Glutamatergic neuron (in vitro differentiated cells): Measurements from ENCODE around the gene FBXO9. TPM values are rescaled to one million over a fixed set of nuclear protein-coding genes. Genes with fewer than 3 reads are reported as not detected.

ENCODE experiments used
- DNase-seq: peaks from one replicate; pipeline ENCODE4 v3.0.0; 2022
- H3K27ac Mint-ChIP-seq: one replicate; pipeline ENCODE4 v1.8.0; 2020; ENCODE audit warnings: mild to moderate bottlenecking, mixed read lengths, inconsistent platforms; ENCODE audit not compliant: unreplicated experiment
- H3K27me3 Mint-ChIP-seq: one replicate; pipeline ENCODE4 v1.8.0; 2020; ENCODE audit warnings: mild to moderate bottlenecking, moderate library complexity, mixed read lengths, inconsistent platforms; ENCODE audit not compliant: unreplicated experiment
- H3K36me3 Mint-ChIP-seq: one replicate; pipeline ENCODE4 v1.8.0; 2020; ENCODE audit warnings: mild to moderate bottlenecking, mixed read lengths, inconsistent platforms; ENCODE audit not compliant: unreplicated experiment
- H3K4me1 Mint-ChIP-seq: one replicate; pipeline ENCODE4 v1.8.0; 2020; ENCODE audit warnings: mild to moderate bottlenecking, low read depth, mixed read lengths, inconsistent platforms; ENCODE audit not compliant: unreplicated experiment
- H3K4me3 Mint-ChIP-seq: one replicate; pipeline ENCODE4 v1.8.0; 2020; ENCODE audit warnings: mild to moderate bottlenecking, mixed read lengths, inconsistent platforms; ENCODE audit not compliant: unreplicated experiment
- H3K9me3 Mint-ChIP-seq: one replicate; pipeline ENCODE4 v1.8.0; 2020; ENCODE audit warnings: mild to moderate bottlenecking, moderate library complexity, mixed read lengths, inconsistent platforms; ENCODE audit not compliant: unreplicated experiment
- total RNA-seq: library from RNA; stranded (reverse); fragmentation: NEBNext Ultra II Directional; extraction: Animal tissue kit (Norgen Biotek cat#: 25700); gene quantifications from one replicate; pipeline ENCODE4 v1.2.1, GENCODE V29; 2021; ENCODE audit not compliant: unreplicated experiment
- TF ChIP-seq, protein P1 (sequence below): fragments of 200-600 bp; sonication (generic); IDR thresholded peaks from one replicate; pipeline ENCODE4 v1.5.0; 2021; ENCODE audit not compliant: partially characterized antibody, unreplicated experiment

FBXO9 gene
- total RNA-seq, 1 donor from 2014 or later, result 49.1 TPM

DNA sequence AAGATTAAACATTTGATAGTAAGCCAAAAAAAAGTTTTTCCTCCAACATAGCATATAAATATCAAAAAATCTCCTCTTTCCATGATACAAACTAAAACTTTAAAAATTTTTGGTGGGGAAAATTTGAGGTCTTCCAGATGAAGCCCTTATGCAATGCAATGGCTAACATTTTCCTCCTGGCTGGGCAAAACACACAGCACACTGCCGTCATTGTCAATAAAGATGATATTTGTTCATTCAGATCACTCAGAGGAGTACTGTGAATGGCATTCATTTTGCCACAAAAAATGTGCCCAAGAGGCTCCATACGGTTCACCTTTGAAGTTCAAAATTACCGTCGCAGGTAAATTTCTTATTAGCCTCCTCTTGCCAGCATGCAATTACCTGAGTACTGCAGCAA lies 33.9 kb upstream of the FBXO9 start:
- H3K27me3 Mint-ChIP-seq, result no peaks in the 10 kb centered on the region
- peaks cover 29% of the 10 kb centered on the region for H3K4me1 Mint-ChIP-seq

DNA sequence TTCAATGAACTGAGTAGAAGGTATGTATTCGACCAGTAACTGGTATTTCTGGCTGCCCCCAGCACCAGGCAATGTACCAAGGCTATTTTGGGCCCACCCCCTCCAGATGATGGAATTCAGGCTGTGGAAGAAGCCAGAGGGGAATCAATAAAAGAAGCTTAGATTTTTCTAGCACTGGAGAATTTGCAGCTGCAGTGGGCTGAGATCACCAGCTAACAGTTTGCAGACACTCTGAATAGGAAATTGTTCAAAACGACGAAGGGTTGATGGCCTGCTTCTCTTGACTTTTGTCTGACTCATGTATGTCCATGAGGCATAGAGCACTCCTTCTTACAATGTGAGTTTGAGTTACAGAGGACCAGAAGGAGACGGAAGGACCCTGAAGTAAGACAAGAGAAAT lies 32.4 kb upstream of the FBXO9 start:
- no peak for DNase-seq
- TF ChIP-seq, protein P1, sequence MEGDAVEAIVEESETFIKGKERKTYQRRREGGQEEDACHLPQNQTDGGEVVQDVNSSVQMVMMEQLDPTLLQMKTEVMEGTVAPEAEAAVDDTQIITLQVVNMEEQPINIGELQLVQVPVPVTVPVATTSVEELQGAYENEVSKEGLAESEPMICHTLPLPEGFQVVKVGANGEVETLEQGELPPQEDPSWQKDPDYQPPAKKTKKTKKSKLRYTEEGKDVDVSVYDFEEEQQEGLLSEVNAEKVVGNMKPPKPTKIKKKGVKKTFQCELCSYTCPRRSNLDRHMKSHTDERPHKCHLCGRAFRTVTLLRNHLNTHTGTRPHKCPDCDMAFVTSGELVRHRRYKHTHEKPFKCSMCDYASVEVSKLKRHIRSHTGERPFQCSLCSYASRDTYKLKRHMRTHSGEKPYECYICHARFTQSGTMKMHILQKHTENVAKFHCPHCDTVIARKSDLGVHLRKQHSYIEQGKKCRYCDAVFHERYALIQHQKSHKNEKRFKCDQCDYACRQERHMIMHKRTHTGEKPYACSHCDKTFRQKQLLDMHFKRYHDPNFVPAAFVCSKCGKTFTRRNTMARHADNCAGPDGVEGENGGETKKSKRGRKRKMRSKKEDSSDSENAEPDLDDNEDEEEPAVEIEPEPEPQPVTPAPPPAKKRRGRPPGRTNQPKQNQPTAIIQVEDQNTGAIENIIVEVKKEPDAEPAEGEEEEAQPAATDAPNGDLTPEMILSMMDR, result no peak
- H3K4me1 Mint-ChIP-seq, result peaks cover 27% of the 10 kb centered on the region
- no peak overlapping the region for H3K4me3 Mint-ChIP-seq
- H3K27ac Mint-ChIP-seq, result no peak overlapping the region
- peaks cover 1% of the 10 kb centered on the region for H3K9me3 Mint-ChIP-seq
- H3K27me3 Mint-ChIP-seq, result no peaks in the 10 kb centered on the region
- H3K36me3 Mint-ChIP-seq, result no peaks in the 10 kb centered on the region

More for the DNA sequence above, 33.9 kb upstream of the FBXO9 start:
- H3K27ac Mint-ChIP-seq, result no peak overlapping the region
- no peak for DNase-seq
- TF ChIP-seq, protein P1, result no peak
- peaks cover 1% of the 10 kb centered on the region for H3K9me3 Mint-ChIP-seq
- H3K4me3 Mint-ChIP-seq, result no peak overlapping the region
- H3K36me3 Mint-ChIP-seq, result no peaks in the 10 kb centered on the region

DNA sequence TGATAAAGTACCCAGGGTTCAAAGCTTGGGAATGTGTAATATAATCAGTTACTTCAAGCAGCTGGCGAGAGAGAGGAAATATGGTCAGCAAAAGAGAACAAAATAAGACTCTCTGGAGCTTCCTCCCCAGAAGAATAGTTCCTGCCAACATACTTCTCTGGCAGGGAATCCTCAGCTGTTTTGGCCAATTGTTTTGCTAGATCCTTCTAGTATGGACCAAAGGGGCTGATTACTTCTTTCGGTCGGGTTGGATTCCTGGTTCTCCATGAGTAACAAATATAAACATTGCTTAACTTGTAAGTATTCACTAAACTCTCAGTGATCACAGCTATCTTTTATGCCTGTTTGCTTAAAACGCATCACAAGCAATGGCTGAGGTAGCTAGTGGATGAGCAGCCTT lies 31.4 kb upstream of the FBXO9 start:
- H3K4me3 Mint-ChIP-seq, result no peak overlapping the region
- no peak overlapping the region for H3K27ac Mint-ChIP-seq
- peaks cover 1% of the 10 kb centered on the region for H3K9me3 Mint-ChIP-seq
- no peaks in the 10 kb centered on the region for H3K27me3 Mint-ChIP-seq
- TF ChIP-seq, protein P1, result no peak
- peaks cover 30% of the 10 kb centered on the region for H3K4me1 Mint-ChIP-seq
- DNase-seq, result no peak
- no peaks in the 10 kb centered on the region for H3K36me3 Mint-ChIP-seq

DNA sequence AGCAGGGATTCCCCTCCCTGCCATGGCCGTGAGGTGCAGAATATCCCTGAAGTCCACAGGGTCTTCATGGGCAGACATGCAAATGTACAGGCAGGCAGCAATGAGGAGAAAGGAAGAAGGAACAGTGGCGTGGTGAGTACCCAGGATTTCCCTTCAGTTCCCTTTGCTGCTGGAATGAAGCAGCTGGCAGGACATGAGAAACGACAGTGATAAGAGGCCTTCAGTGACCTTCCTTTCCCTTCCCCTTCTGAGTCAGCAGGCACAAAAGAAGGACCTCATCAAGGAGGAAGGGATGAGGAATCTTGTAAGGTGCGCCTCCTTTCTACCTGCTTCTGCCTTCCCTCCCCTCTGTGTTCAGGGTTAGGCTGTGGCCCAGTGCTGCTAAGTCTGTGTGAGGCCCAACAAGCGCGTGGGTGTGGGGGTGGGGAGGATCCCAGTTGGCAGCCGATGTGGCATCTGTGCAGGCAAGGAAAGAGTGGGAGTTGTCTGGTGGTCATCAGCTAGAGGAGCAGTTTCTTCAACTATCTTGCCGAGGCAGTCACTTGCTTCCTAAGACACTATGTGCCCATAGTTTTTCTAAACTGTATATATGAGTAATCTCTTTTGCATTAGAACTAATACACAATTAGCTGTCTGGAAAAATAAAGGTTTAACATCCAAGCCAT lies 29.5 kb upstream of the FBXO9 start:
- no peak for DNase-seq
- Mint-ChIP-seq H3K9me3 (no peaks in the 10 kb centered on the region), H3K27ac (no peak overlapping the region), H3K36me3 (peaks cover 7% of the 10 kb centered on the region), H3K27me3 (no peaks in the 10 kb centered on the region), H3K4me1 (peaks cover 12% of the 10 kb centered on the region), H3K4me3 (no peak overlapping the region)
- TF ChIP-seq, protein P1, result no peak

DNA sequence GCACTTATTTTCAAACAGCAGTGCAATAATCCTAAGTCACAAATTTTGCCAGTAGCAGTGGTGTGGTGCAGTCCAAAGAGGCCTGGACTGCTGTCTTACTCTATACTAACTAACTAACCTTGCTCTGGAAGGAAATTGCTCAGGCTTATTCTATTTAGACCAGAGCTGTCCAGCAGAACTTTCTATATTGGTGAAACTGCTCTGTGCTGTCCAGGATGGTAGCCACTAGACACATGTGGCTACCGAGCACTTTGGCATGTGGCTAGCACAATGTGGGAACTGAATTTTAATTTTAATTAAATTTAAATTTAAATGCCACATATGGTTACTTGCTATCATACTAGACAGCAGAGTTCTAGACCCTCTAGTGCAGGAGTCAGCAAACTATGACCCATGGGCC lies 27.1 kb upstream of the FBXO9 start:
- peaks cover 12% of the 10 kb centered on the region for H3K4me1 Mint-ChIP-seq
- TF ChIP-seq, protein P1, result no peak
- peaks cover 13% of the 10 kb centered on the region for H3K36me3 Mint-ChIP-seq
- no peaks in the 10 kb centered on the region for H3K27me3 Mint-ChIP-seq
- no peaks in the 10 kb centered on the region for H3K9me3 Mint-ChIP-seq
- no peak for DNase-seq
- H3K27ac Mint-ChIP-seq, result no peak overlapping the region
- no peak overlapping the region for H3K4me3 Mint-ChIP-seq
